ENCODE data around the gene PIGP.

- TF ChIP-seq CTCF (IDR thresholded peaks at IDR 0.05) (no peak), POLR2A (IDR thresholded peaks at IDR 0.05) (no peak)
Measured at GRCh38 chr21:37032293-37032692, 40.6 kb downstream of the PIGP start.

Measured in lower leg skin (tissue), 3 donors.